Fibroblast of mammary gland (primary cell): ENCODE measurements around the gene DLG2.

Experiments
- DNase-seq: peaks from one replicate; pipeline ENCODE4 v3.0.0-alpha.2; 2010; ENCODE audit warnings: low read depth
- H3K4me3 ChIP-seq: 2 replicates; pipeline ENCODE4 v1.5.1; 2011; ENCODE audit warnings: low read depth, mild to moderate bottlenecking, low read length, moderate library complexity; ENCODE audit not compliant: control insufficient read depth
- CTCF ChIP-seq: conservative IDR thresholded peaks from 2 replicates; pipeline ENCODE4 v1.5.1; 2011; ENCODE audit warnings: low read depth, low read length, inconsistent platforms; ENCODE audit not compliant: control insufficient read depth, insufficient read depth

The DLG2 gene

GRCh38 chr11:85472953-85473352, 154.2 kb downstream of the DLG2 start:
- TF ChIP-seq CTCF = no peak
- DNase-seq = no peak
- no peak overlapping the region for H3K4me3 ChIP-seq

- DNase-seq = no peak
- no peak overlapping the region for H3K4me3 ChIP-seq
- TF ChIP-seq CTCF = no peak
Observed at GRCh38 chr11:85464283-85464682, 162.9 kb downstream of the DLG2 start.

GRCh38 chr11:85459304-85459703, 167.8 kb downstream of the DLG2 start:
- no peak for DNase-seq
- H3K4me3 ChIP-seq = no peak overlapping the region
- TF ChIP-seq CTCF = no peak

- H3K4me3 ChIP-seq = no peak overlapping the region
- no peak for DNase-seq
- no peak for TF ChIP-seq CTCF
Observed at GRCh38 chr11:85444479-85444878, 182.7 kb downstream of the DLG2 start.

- TF ChIP-seq CTCF = no peak
- DNase-seq = no peak
- H3K4me3 ChIP-seq = no peak overlapping the region
Observed at GRCh38 chr11:85440273-85440672, 186.9 kb downstream of the DLG2 start.

- no peak for TF ChIP-seq CTCF
- H3K4me3 ChIP-seq = no peak overlapping the region
- DNase-seq = no peak
Observed at GRCh38 chr11:85438328-85438727, 188.8 kb downstream of the DLG2 start.

GRCh38 chr11:85431319-85431718, 195.8 kb downstream of the DLG2 start:
- H3K4me3 ChIP-seq = no peak overlapping the region
- no peak for DNase-seq
- TF ChIP-seq CTCF = no peak
